Measurements from ENCODE around the gene TMEM217. TPM values are rescaled to one million over a fixed set of nuclear protein-coding genes. Genes with fewer than 3 reads are reported as not detected.
A peak's percentile ranks its signal among the peaks of the same experiment; 100 is the strongest.

The TMEM217 gene
- total RNA-seq, 6 experiments from 2014 or later: 0.99 to 2.0 (median 1.6) TPM

DNA sequence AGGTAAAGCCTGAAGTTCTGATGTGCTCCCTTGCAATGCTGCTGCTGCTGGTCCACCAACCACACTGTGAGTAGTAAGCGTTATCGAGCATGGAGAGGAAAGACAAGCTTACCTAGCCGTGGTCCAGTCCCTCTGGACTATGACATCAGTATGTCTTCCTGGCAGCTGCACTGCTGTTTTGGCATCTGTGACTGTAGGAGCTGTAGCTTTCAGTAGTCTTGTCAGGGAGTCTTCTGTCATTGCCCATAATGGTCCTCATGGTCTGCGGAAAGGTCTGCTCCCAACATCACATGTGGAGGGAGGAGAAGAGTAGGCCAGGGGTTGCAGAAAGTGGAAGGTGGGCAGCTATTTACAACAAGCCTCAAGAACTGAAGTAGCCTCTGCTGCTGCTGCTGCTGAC is 26.8 kb upstream of the TMEM217 start:
- no peak for DNase-seq
- Mint-ChIP-seq H3K9me3 (no peaks in the 10 kb centered on the region), H3K4me1 (ENCODE audit: low read depth) (peaks cover 8% of the 10 kb centered on the region; the same call in 1 of the 2 replicates), H3K36me3 (ENCODE audit: low read depth) (peaks cover 36% of the 10 kb centered on the region), H3K27me3 (ENCODE audit: insufficient read depth) (no peaks in the 10 kb centered on the region), H3K27ac (no peak overlapping the region), H3K4me3 (no peak overlapping the region)
- TF ChIP-seq, protein P1, sequence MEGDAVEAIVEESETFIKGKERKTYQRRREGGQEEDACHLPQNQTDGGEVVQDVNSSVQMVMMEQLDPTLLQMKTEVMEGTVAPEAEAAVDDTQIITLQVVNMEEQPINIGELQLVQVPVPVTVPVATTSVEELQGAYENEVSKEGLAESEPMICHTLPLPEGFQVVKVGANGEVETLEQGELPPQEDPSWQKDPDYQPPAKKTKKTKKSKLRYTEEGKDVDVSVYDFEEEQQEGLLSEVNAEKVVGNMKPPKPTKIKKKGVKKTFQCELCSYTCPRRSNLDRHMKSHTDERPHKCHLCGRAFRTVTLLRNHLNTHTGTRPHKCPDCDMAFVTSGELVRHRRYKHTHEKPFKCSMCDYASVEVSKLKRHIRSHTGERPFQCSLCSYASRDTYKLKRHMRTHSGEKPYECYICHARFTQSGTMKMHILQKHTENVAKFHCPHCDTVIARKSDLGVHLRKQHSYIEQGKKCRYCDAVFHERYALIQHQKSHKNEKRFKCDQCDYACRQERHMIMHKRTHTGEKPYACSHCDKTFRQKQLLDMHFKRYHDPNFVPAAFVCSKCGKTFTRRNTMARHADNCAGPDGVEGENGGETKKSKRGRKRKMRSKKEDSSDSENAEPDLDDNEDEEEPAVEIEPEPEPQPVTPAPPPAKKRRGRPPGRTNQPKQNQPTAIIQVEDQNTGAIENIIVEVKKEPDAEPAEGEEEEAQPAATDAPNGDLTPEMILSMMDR (IDR thresholded peaks at IDR 0.05): no peak

DNA sequence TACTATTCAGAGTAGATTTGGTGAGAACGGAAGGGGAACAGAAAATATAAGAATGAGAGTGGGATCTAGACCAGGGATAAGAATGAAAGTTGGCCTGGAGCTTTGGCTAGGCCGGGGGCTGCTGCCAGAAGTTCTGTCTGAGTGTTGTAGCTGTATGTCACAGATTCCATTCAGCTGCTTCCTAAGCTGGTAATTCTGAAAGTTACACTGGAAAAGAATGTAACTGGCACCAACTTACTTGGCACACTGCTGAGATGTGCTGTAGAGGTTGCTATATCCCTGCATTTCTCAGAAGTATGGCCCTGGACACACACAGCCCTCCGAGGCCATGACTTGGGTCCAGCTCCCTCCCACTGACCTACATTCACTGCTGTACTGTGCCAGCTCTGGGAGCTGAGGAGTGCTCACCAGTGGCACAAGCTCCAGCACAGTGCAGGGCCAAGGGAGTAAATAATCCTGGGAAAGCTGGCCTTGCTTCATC is 25.8 kb upstream of the TMEM217 start:
- no peaks in the 10 kb centered on the region for H3K9me3 Mint-ChIP-seq
- peaks cover 6% of the 10 kb centered on the region; the same call in 1 of the 2 replicates for H3K4me1 Mint-ChIP-seq (ENCODE audit: low read depth)
- H3K27ac Mint-ChIP-seq: no peak overlapping the region
- H3K27me3 Mint-ChIP-seq (ENCODE audit: insufficient read depth): no peaks in the 10 kb centered on the region
- TF ChIP-seq, protein P1 (IDR thresholded peaks at IDR 0.05): no peak
- H3K4me3 Mint-ChIP-seq: no peak overlapping the region
- DNase-seq: no peak
- H3K36me3 Mint-ChIP-seq (ENCODE audit: low read depth): peaks cover 36% of the 10 kb centered on the region

DNA sequence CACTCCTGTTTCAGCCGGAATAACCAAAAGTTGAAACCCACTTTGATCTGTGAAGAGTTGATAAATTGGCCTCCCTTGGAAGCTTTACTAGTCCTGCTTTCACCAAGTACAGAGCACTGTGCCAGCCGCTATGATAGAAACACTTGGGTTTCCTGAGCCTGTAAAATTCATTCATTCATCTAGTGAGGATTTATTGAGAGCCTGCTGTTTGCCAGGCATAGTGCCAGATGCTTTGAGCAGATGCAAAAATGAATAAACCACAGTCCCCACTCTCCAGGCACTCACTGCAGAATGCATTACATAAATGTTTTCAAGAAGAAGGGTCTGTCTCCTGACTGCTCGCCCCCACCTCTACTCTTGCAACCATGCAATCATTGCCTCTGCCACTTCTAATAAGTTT is 25.3 kb upstream of the TMEM217 start:
- Mint-ChIP-seq H3K4me3 (no peak overlapping the region), H3K9me3 (no peaks in the 10 kb centered on the region), H3K27me3 (ENCODE audit: insufficient read depth) (no peaks in the 10 kb centered on the region), H3K36me3 (ENCODE audit: low read depth) (peaks cover 36% of the 10 kb centered on the region), H3K27ac (no peak overlapping the region), H3K4me1 (ENCODE audit: low read depth) (peaks cover 6% of the 10 kb centered on the region; the same call in 1 of the 2 replicates)
- no peak for DNase-seq
- TF ChIP-seq, protein P1 (IDR thresholded peaks at IDR 0.05): no peak

DNA sequence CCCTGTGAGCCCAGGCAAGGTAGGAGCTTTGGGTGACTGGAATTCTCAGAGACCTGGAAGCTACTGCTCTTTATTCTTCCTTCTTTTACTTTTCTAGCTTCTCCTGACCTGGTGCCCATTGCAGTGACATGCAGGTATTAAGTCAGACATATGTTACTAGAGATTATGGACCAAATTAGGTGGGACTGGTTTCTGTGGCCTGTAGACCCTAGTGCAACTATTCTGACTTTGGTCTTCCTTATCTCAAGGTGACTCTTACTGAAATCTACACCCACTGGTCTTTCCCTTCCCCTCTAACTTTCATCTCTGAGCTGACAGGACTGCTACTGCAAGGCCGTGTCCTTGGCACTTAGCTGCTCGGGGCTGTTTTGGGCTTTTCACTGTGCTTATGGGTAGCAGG is 24.4 kb upstream of the TMEM217 start:
- Mint-ChIP-seq H3K9me3 (no peaks in the 10 kb centered on the region), H3K4me3 (no peak overlapping the region), H3K36me3 (ENCODE audit: low read depth) (peaks cover 31% of the 10 kb centered on the region), H3K4me1 (ENCODE audit: low read depth) (peaks cover 6% of the 10 kb centered on the region; the same call in 1 of the 2 replicates), H3K27me3 (ENCODE audit: insufficient read depth) (no peaks in the 10 kb centered on the region), H3K27ac (no peak overlapping the region)
- TF ChIP-seq, protein P1 (IDR thresholded peaks at IDR 0.05): no peak
- DNase-seq: no peak

DNA sequence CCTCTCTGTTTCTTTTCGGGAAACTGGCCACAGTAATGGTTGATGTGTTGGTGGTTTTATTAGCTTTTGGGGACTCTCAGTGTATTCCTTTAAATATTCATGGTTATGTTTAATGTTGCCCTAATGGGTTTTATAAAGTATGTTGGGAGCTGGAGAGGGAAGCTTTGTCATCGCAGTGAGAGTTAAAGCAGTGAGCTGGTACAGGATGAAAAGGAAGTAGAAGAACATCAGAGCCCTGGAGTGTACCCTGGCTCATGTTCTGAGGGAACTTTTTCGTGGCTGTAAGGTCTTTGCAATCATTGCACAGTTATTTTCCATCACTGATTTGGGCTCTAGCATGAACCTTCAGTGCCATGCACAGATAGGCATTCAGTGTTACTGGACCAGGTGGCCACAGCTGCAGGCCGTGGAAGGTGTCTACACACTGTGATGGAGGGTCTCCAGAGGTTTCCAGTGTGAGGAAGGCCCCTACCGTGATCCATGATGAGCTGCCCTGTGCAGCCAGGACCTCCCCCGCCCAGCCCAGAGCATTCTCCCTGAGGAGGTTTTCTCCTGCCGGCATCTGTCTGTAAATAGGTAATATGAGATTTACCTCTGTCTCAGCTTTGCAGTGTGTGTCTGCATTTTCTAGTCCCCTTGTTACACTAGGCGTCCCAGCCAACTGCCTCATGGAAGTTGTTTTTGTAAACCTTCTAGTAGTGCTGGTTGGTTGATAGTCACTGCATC is 22.4 kb upstream of the TMEM217 start:
- H3K9me3 Mint-ChIP-seq: no peaks in the 10 kb centered on the region
- no peaks in the 10 kb centered on the region for H3K27me3 Mint-ChIP-seq (ENCODE audit: insufficient read depth)
- peaks cover 24% of the 10 kb centered on the region for H3K36me3 Mint-ChIP-seq (ENCODE audit: low read depth)
- TF ChIP-seq, protein P1 (IDR thresholded peaks at IDR 0.05): no peak
- peaks cover 6% of the 10 kb centered on the region; the same call in 1 of the 2 replicates for H3K4me1 Mint-ChIP-seq (ENCODE audit: low read depth)
- DNase-seq: no peak
- 0 out of 2 replicates have a peak overlapping the region, but pooled peaks have one; percentile 4 for H3K27ac Mint-ChIP-seq
- H3K4me3 Mint-ChIP-seq: no peak overlapping the region

Data from HFFc6 (cell line).